SK-N-MC (cell line): ENCODE results near the gene SCRN2.
A peak's percentile ranks its signal among the peaks of the same experiment; 100 is the strongest.

Experiments
- DNase-seq: peaks from one replicate; pipeline ENCODE4 v3.0.0-alpha.2; 2011; ENCODE audit warnings: low read depth, low spot score
- H3K27ac ChIP-seq: fragments of 200-600 bp; sonication (generic); 2 replicates; pipeline ENCODE4 v1.5.1; 2016; ENCODE audit warnings: mixed run types
- H3K36me3 ChIP-seq: fragments of 200-600 bp; sonication (generic); 2 replicates; pipeline ENCODE4 v1.6.1; 2017; ENCODE audit warnings: antibody characterized with exemption, low read length, mixed read lengths; ENCODE audit not compliant: insufficient read depth
- H3K4me3 ChIP-seq: fragments of 200-600 bp; sonication (generic); 2 replicates; pipeline ENCODE4 v1.5.1; 2016
- H3K9ac ChIP-seq: fragments of 200-600 bp; sonication (generic); 2 replicates; pipeline ENCODE4 v1.8.0; 2017; ENCODE audit warnings: mixed run types, mixed read lengths; ENCODE audit not compliant: insufficient read length
- H3K9me3 ChIP-seq: fragments of 200-600 bp; sonication (generic); 2 replicates; pipeline ENCODE4 v1.6.1; 2017; ENCODE audit warnings: low read depth, mild to moderate bottlenecking, antibody characterized with exemption, low read length, moderate library complexity, mixed read lengths
- EZH2 ChIP-seq: fragments of 200-600 bp; sonication (generic); IDR thresholded peaks from one replicate; pipeline ENCODE4 v1.6.1; 2017; ENCODE audit warnings: antibody characterized with exemption
- FOXP2 ChIP-seq: optimal IDR thresholded peaks from 2 replicates; pipeline ENCODE3; 2011; ENCODE audit warnings: mild to moderate bottlenecking, moderate library complexity; ENCODE audit not compliant: insufficient read depth; ENCODE audit errors: extremely low read length, control extremely low read depth
- POLR2AphosphoS5 ChIP-seq: IDR thresholded peaks from 2 replicates; pipeline ENCODE4 v1.6.1; 2012; ENCODE audit warnings: mild to moderate bottlenecking, low read depth, low read length, borderline replicate concordance

The SCRN2 gene

GRCh38 chr17:47801176-47801765 is 39.8 kb downstream of the SCRN2 start:
- no peak overlapping the region for H3K4me3 ChIP-seq
- no peaks in the 10 kb centered on the region for H3K36me3 ChIP-seq
- DNase-seq: no peak
- H3K9me3 ChIP-seq: no peaks in the 10 kb centered on the region
- TF ChIP-seq FOXP2 (no peak), EZH2 (no peak), POLR2AphosphoS5 (no peak)
- H3K27ac ChIP-seq: no peak overlapping the region
- H3K9ac ChIP-seq: no peak overlapping the region

DNA sequence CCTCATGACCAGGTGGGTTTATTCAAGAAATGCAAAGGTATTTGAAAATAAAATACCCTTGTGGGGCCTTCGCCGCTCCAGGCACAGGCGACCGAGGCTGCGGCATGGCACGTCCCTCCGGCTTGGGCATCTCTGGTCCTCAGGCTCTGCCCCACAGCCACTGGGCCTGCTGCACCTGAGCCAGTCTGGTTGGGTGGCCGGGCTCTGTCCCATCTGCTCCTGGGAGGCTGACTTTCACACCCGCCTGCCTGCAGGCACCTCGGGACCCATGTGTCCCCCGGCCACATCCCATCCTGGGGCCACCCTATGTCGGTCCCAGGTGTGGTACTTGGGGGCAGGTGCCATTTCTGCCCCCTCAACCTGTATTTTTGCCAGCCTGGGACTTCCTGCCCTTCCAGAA is 40.4 kb downstream of the SCRN2 start:
- Histone ChIP-seq H3K9ac (no peak overlapping the region), H3K36me3 (no peaks in the 10 kb centered on the region), H3K4me3 (no peak overlapping the region), H3K9me3 (no peaks in the 10 kb centered on the region), H3K27ac (no peak overlapping the region)
- no peak for DNase-seq
- TF ChIP-seq FOXP2 (no peak), EZH2 (no peak), POLR2AphosphoS5 (no peak)

- DNase-seq: no peak
- Histone ChIP-seq H3K27ac (no peak overlapping the region), H3K9me3 (no peaks in the 10 kb centered on the region), H3K36me3 (no peaks in the 10 kb centered on the region), H3K9ac (no peak overlapping the region), H3K4me3 (no peak overlapping the region)
- TF ChIP-seq POLR2AphosphoS5 (no peak), EZH2 (no peak)
Observed at GRCh38 chr17:47797797-47798196, 43.3 kb downstream of the SCRN2 start.

DNA sequence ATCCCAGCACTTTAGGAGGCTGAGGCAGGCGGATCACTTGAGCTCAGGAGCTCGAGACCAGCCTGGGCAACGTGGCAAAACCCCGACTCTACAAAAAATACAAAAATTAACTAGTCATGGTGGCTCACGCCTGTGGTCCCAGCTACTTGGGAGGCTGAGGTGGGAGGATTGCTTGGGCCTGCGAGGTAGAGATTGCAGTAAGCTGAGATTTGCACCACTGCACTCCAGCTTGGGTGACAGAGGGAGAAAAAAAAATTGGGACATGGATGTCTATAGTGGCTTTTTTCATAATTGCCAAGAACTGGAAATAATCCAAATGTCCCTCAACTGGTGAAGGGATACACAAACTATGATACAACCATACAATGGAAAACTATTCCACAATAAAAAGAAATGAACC is 48.1 kb downstream of the SCRN2 start:
- H3K4me3 ChIP-seq: no peak overlapping the region

DNA sequence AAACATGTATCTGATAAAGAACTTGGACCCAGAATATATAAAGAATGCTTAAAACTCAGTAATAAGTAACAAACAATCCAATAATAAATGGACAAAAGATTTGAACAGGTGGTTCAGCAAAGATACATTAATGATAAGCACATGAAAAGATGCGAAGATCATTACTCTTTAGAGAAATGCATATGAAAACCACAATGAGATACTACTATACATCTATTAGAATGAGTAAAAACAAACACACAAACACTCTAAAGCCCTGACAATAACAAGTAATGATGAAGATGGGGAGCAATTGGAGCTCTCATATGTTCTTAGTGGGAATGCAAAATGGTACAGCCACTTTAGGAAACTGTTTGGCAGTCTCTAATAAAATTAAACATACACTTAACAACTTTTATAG is 48.6 kb downstream of the SCRN2 start:
- Histone ChIP-seq H3K9ac (no peak overlapping the region), H3K36me3 (no peaks in the 10 kb centered on the region), H3K4me3 (no peak overlapping the region), H3K9me3 (no peaks in the 10 kb centered on the region), H3K27ac (no peak overlapping the region)
- DNase-seq: no peak
- TF ChIP-seq EZH2: peak; percentile 68
- TF ChIP-seq FOXP2: no peak
- TF ChIP-seq POLR2AphosphoS5: no peak

More for the DNA sequence above, 48.1 kb downstream of the SCRN2 start:
- TF ChIP-seq FOXP2: no peak
- TF ChIP-seq EZH2: no peak
- no peak for TF ChIP-seq POLR2AphosphoS5
- Histone ChIP-seq H3K36me3 (no peaks in the 10 kb centered on the region), H3K9ac (no peak overlapping the region), H3K27ac (no peak overlapping the region), H3K9me3 (no peaks in the 10 kb centered on the region)
- no peak for DNase-seq

DNA sequence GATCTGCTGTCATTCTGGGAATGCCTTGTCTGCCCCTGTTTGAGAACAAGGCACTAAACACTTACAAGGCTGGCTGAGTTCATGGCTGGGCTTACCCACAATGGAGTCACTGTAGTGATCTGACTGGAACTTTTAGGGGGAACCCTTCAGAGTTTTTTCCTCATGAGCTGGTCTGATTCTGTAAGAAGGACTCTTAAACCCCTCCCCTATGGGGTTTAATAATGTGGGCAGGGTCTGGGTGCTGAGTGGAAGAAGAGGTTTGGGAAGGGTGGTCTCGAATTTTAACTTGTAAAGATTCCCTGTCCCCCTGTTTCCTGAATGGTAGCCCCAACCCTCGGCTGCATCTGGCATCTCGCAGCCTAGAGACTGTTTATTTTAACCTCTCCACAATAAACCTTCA is 50.0 kb downstream of the SCRN2 start:
- no peak for DNase-seq
- Histone ChIP-seq H3K27ac (no peak overlapping the region), H3K36me3 (no peaks in the 10 kb centered on the region), H3K4me3 (no peak overlapping the region), H3K9me3 (no peaks in the 10 kb centered on the region), H3K9ac (no peak overlapping the region)
- TF ChIP-seq POLR2AphosphoS5 (no peak), FOXP2 (no peak), EZH2 (no peak)

DNA sequence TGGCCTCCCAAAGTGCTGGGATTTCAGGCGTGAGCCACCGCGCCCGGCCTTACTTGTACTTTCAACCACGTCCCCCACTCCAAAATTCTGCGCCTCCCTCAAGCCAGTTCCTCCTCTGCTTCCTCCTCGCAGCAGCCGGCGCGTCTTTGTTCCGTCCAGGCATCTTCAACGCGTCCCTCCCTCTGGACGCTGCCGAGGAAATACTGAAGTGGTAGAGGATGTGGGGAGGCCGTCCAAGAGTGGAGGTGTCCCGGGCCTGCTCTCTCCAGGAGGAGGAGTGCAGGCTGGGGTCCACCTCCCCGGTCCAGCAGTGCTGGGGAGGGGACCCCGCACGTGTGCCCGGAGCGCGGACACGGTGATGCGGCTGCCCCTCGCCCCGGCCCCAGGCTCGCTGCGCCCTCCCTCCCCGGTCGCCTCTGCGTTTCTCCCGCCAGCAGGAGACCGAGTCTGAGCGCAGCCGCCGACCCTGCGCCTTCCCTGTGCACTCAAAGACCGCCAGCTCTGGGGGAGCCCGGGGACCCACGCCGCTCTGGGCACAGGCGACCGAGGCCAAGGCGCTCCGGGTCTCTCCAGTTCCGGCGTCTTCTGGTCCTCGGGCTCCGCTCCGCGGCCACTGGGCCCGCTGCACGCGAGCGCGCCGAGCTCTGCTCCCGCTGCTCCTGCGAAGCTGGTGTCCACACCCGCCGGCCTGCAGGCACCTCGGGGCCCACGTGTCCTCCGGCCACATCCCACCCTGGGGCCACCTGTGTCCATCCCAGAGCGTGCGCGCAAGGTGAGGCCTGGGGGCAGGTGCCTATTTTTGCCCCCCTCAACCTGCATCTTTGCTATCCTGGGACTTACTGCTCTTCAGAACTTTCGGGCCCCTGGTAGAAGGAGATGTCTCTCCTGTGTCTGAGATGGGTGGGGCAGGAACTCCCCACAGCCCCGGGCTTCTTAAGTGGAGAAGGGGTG is 51.2 kb downstream of the SCRN2 start:
- Histone ChIP-seq H3K9me3 (no peaks in the 10 kb centered on the region), H3K9ac (no peak overlapping the region), H3K27ac (no peak overlapping the region), H3K4me3 (no peak overlapping the region), H3K36me3 (no peaks in the 10 kb centered on the region)
- no peak for DNase-seq
- peak; percentile 87 for TF ChIP-seq EZH2
- no peak for TF ChIP-seq FOXP2
- no peak for TF ChIP-seq POLR2AphosphoS5
